K562 (cell line): ENCODE data around the gene TSHZ1. TPM values are rescaled to one million over a fixed set of nuclear protein-coding genes. Genes with fewer than 3 reads are reported as not detected.

ENCODE experiments used
- ATAC-seq: fragments of 200-7000 bp; cut with Tn5 transposase; 3 replicates; pipeline ENCODE4 v1.9.1; 2020; ENCODE audit warnings: moderate library complexity
- BruUV-seq: library from RNA; stranded (reverse); fragments of 400-500 nt; replicated peaks from 2 replicates; lab custom pipeline; 2021; lab: Mats Ljungman, UMichigan
- CTCF ChIA-PET: fragments of 300-600 bp; formaldehyde crosslinking; extraction: SDS; loops from one replicate; lab custom pipeline; 2021; ENCODE audit warnings: low intra/inter-chr PET ratio; lab: Yijun Ruan, JAX
- POLR2A ChIA-PET: fragments of 300-600, 350-650 bp; sonication (Branson Sonifier 250); formaldehyde crosslinking; extraction: SDS; loops from one replicate; lab custom pipeline; 2021; ENCODE audit warnings: antibody characterized with exemption, inconsistent platforms; lab: Yijun Ruan, JAX
- DNase-seq, 4 experiments: peaks; one replicate each; pipeline versions ENCODE4 v3.0.0 to v3.0.0-alpha.2; 2011 to 2018; ENCODE audit warnings: low spot score in 3 of 4, mixed read lengths in 3 of 4; ENCODE audit errors: extremely low read depth in 1 of 4
- FAIRE-seq: peaks from 2 replicates; lab custom pipeline; 2011; peaks lifted over from hg19 to GRCh38; lab: Jason Lieb, UNC
- H2AFZ ChIP-seq: 2 replicates; pipeline ENCODE4 v1.6.0; 2011; ENCODE audit warnings: low read depth, low read length, control low read depth, inconsistent platforms
- H3K27ac ChIP-seq: fragments of 200-600 bp; 3 replicates; pipeline ENCODE4 v1.8.0; 2011; ENCODE audit warnings: low read depth, mild to moderate bottlenecking, control low read depth, inconsistent platforms, low read length, moderate library complexity, mixed read lengths; ENCODE audit errors: extremely low read depth
- H3K27me3 ChIP-seq, 2 experiments: fragments of 300-600 bp in 1 of 2; 2 replicates in 1 of 2; 3 replicates in 1 of 2; pipeline versions ENCODE4 v1.6.0 to v1.8.0; 2011; ENCODE audit warnings: inconsistent platforms in 2 of 2, low read length in 2 of 2, mild to moderate bottlenecking in 1 of 2, mixed read lengths in 1 of 2, moderate library complexity in 1 of 2; ENCODE audit not compliant: control insufficient read depth in 2 of 2, insufficient read depth in 2 of 2
- H3K36me3 ChIP-seq: fragments of 300-600 bp; 3 replicates; pipeline ENCODE4 v1.8.0; 2011; ENCODE audit warnings: mild to moderate bottlenecking, low read length, inconsistent platforms; ENCODE audit not compliant: control insufficient read depth, insufficient read depth
- H3K4me1 ChIP-seq, 2 experiments: fragments of 200-600 bp in 1 of 2; replicated peaks in 1 of 2; 2 replicates in 1 of 2; 3 replicates in 1 of 2; pipeline versions ENCODE4 v1.5.1 to v1.8.0; 2011; ENCODE audit warnings: inconsistent platforms in 2 of 2, low read length in 2 of 2, mild to moderate bottlenecking in 1 of 2, mixed read lengths in 1 of 2, moderate library complexity in 1 of 2; ENCODE audit not compliant: control insufficient read depth in 2 of 2, insufficient read depth in 2 of 2
- H3K4me2 ChIP-seq: 2 replicates; pipeline ENCODE4 v1.6.1; 2011; ENCODE audit warnings: low read length, control low read depth, inconsistent platforms, mixed read lengths; ENCODE audit not compliant: insufficient read depth
- H3K4me3 ChIP-seq: fragments of 200-600 bp; sonication (generic), shearing (Covaris generic); 2 replicates; pipeline ENCODE4 v1.5.1; 2016; ENCODE audit warnings: control low read depth, inconsistent platforms
- H3K79me2 ChIP-seq: fragments of 200-600 bp; 3 replicates; pipeline ENCODE4 v1.8.0; 2011; ENCODE audit warnings: low read length, inconsistent platforms; ENCODE audit not compliant: control insufficient read depth, insufficient read depth
- H3K9ac ChIP-seq, 2 experiments: 2 replicates each; pipeline versions ENCODE4 v1.6.0 to v1.6.1; 2011; ENCODE audit warnings: low read depth in 2 of 2, low read length in 2 of 2, control low read depth in 1 of 2, inconsistent platforms in 1 of 2, mild to moderate bottlenecking in 1 of 2, mixed read lengths in 1 of 2; ENCODE audit not compliant: insufficient read depth in 1 of 2
- H3K9me1 ChIP-seq: one replicate; pipeline ENCODE4 v1.6.0; 2011; ENCODE audit warnings: inconsistent platforms, mild to moderate bottlenecking, low read length, moderate library complexity; ENCODE audit not compliant: control insufficient read depth, insufficient read depth
- H3K9me3 ChIP-seq: replicated peaks from 2 replicates; pipeline ENCODE4 v1.5.1; 2011; ENCODE audit warnings: low read depth, low read length, inconsistent platforms; ENCODE audit not compliant: control insufficient read depth, insufficient read depth
- H4K20me1 ChIP-seq: replicated peaks from 2 replicates; pipeline ENCODE4 v1.6.1; 2011; ENCODE audit warnings: low read length, inconsistent platforms, mixed read lengths; ENCODE audit not compliant: control insufficient read depth, insufficient read depth
- BHLHE40 ChIP-seq: IDR thresholded peaks from 2 replicates; pipeline ENCODE4 v1.6.1; 2011; ENCODE audit warnings: low read length, improper control_type of control experiment
- CBX8 ChIP-seq: fragments of 200-600 bp; sonication (generic); IDR thresholded peaks from 2 replicates; pipeline ENCODE4 v1.6.1; 2012; ENCODE audit warnings: borderline replicate concordance, mixed run types, low read depth, mild to moderate bottlenecking, moderate library complexity, mixed read lengths, low read length, control low read depth, inconsistent platforms; ENCODE audit not compliant: poor library complexity, severe bottlenecking; ENCODE audit errors: extremely low read depth
- DACH1 ChIP-seq: fragments of 450-650 bp; IDR thresholded peaks from 2 replicates; pipeline ENCODE4 v1.6.1; 2018; ENCODE audit not compliant: partially characterized antibody
- E2F3 ChIP-seq: fragments of 250-450 bp; sonication (Bioruptor Pico); IDR thresholded peaks from 2 replicates; pipeline ENCODE4 v1.4.0; 2020; ENCODE audit warnings: mild to moderate bottlenecking
- HDAC8 ChIP-seq: fragments of 450-650 bp; IDR thresholded peaks from 2 replicates; pipeline ENCODE4 v1.6.1; 2016; ENCODE audit warnings: mild to moderate bottlenecking, missing genetic modification characterization, moderate library complexity, missing compliant biosample characterization
- ID3 ChIP-seq, 2 experiments: fragments of 250-450 bp in 1 of 2; fragments of 450-650 bp in 1 of 2; sonication (Bioruptor Pico) in 1 of 2; IDR thresholded peaks; 2 replicates each; pipeline versions ENCODE4 v1.6.1 to v1.8.0; 2016 to 2021; ENCODE audit warnings: mild to moderate bottlenecking in 2 of 2, moderate library complexity in 2 of 2, missing compliant biosample characterization in 1 of 2, missing genetic modification characterization in 1 of 2
- KLF13 ChIP-seq: fragments of 450-650 bp; IDR thresholded peaks from 2 replicates; pipeline ENCODE4 v1.6.1; 2016; ENCODE audit warnings: missing genetic modification characterization, low read depth, mild to moderate bottlenecking, missing compliant biosample characterization, moderate library complexity, borderline replicate concordance
- MAFK ChIP-seq: IDR thresholded peaks from 2 replicates; pipeline ENCODE4 v1.6.1; 2011; ENCODE audit warnings: low read length, improper control_type of control experiment
- RFX1 ChIP-seq: fragments of 450-650 bp; IDR thresholded peaks from 2 replicates; pipeline ENCODE4 v1.6.1; 2016; ENCODE audit warnings: mild to moderate bottlenecking, moderate library complexity
- SIN3A ChIP-seq, 2 experiments: fragments of 150-350 bp in 1 of 2; IDR thresholded peaks; 2 replicates each; pipeline ENCODE4 v1.6.1; 2011 to 2016; ENCODE audit warnings: borderline replicate concordance in 2 of 2, low read depth in 2 of 2, low read length in 2 of 2, mild to moderate bottlenecking in 2 of 2, moderate library complexity in 2 of 2; ENCODE audit not compliant: control insufficient read depth in 1 of 2
- ZNF217 ChIP-seq: sonication (generic); formaldehyde crosslinking; IDR thresholded peaks from 2 replicates; pipeline ENCODE4 v1.8.0; 2022; ENCODE audit warnings: mild to moderate bottlenecking, missing genetic modification reagents
- ZNF354B ChIP-seq: fragments of 250-450 bp; sonication (Bioruptor Pico); IDR thresholded peaks from 2 replicates; pipeline ENCODE4 v1.4.0; 2020
- ZNF398 ChIP-seq: fragments of 250-450 bp; sonication (Bioruptor Pico); IDR thresholded peaks from 2 replicates; pipeline ENCODE4 v1.8.0; 2021; ENCODE audit warnings: moderate library complexity, mild to moderate bottlenecking, inconsistent platforms
- ZNF764 ChIP-seq: fragments of 250-450 bp; sonication (Bioruptor Pico); IDR thresholded peaks from 2 replicates; pipeline ENCODE4 v1.4.0; 2020; ENCODE audit warnings: low read depth, mild to moderate bottlenecking, moderate library complexity
- ZNF785 ChIP-seq: fragments of 250-450 bp; sonication (Bioruptor Pico); IDR thresholded peaks from 2 replicates; pipeline ENCODE4 v1.4.0; 2020; ENCODE audit warnings: mild to moderate bottlenecking
- ZSCAN29 ChIP-seq: fragments of 450-650 bp; IDR thresholded peaks from 2 replicates; pipeline ENCODE4 v1.6.1; 2017
- WGBS: fragments of 100-300 bp; shearing (Covaris generic); methylation state at CpG from one replicate; pipeline ENCODE4 v1.1.6; 2016; ENCODE audit warnings: low coverage, mixed read lengths; ENCODE audit not compliant: insufficient coverage; ENCODE audit errors: missing lambda C conversion rate; 5-methylcytosine and 5-hydroxymethylcytosine counted together
- in situ Hi-C: fragments of 300-500 bp; cut with MboI; formaldehyde crosslinking; loops from 4 replicates; pipeline ENCODE4 v1.15.0; 2018; ENCODE audit warnings: inconsistent platforms, mixed read lengths
- intact Hi-C: fragments of 100-400 bp; cut with micrococcal nuclease; formaldehyde crosslinking; loops from 2 replicates; pipeline ENCODE4 v1.14.2; 2022
- polyA plus RNA-seq, 8 experiments: library from polyadenylated mRNA; depleted of rRNA in 4 of 8; stranded (reverse) in 5 of 8; unstranded in 3 of 8; fragments of >200 nt; fragmentation: Nextera tagmentation in 2 of 8; fragmentation: Illumina TruSeq in 1 of 8; extraction: Ambion mirVana in 2 of 8; extraction: Trizol in 1 of 8; gene quantifications; 2 replicates each; pipeline versions ENCODE4 v1.2.1 to v1.2.3, GENCODE V29; 2011 to 2014; ENCODE audit warnings: inconsistent platforms in 1 of 8, missing spikeins in 1 of 8
- total RNA-seq, 7 experiments: library from RNA; depleted of rRNA in 6 of 7; stranded (reverse); fragments of >200 nt in 6 of 7; fragmentation: Illumina TruSeq in 2 of 7; extraction: Trizol in 2 of 7; gene quantifications; 2 replicates each; pipeline versions ENCODE4 v1.2.1 to v1.2.3, GENCODE V29; 2011 to 2021; ENCODE audit warnings: low replicate concordance in 1 of 7

The TSHZ1 gene
- total and polyA plus RNA-seq, 9 of the 15 experiments (the other 6 are each of a cell fraction or from before 2014, with no cell fraction given) = 1.1 to 7.2 (median 2.7) TPM

GRCh38 chr18:75167137-75167536, 43.5 kb upstream of the TSHZ1 start:
- H3K9ac ChIP-seq = no peak overlapping the region

GRCh38 chr18:75167759-75168618, 42.6 kb upstream of the TSHZ1 start:
- H3K9me1 ChIP-seq = no peaks in the 10 kb centered on the region
- H2AFZ ChIP-seq = no peak overlapping the region
- FAIRE-seq (no peak), DNase-seq (no peak), ATAC-seq (no peak)
- H3K4me3 ChIP-seq = no peak overlapping the region
- ChIA-PET CTCF (no interaction called here), POLR2A (interaction anchor here (0.7 kb wide), 1 partner anchor 33 kb away, joined by 3 read pairs; no protein-coding TSS in a partner anchor)
- no peak overlapping the region for H3K9ac ChIP-seq
- no peaks in the 10 kb centered on the region for H3K9me3 ChIP-seq
- H3K27ac ChIP-seq = no peak overlapping the region
- peaks cover 11 to 62% of the 10 kb centered on the region in 2 experiments; a peak in 4 of 5 replicates for H3K27me3 ChIP-seq
- H3K4me2 ChIP-seq = no peak overlapping the region
- peaks cover 0 to 8% of the 10 kb centered on the region in 2 experiments; a peak in 1 of 5 replicates for H3K4me1 ChIP-seq
- intact Hi-C loops = loop anchor here (10.0 kb wide), 1 partner anchor 307 kb away; no protein-coding TSS in a partner anchor
- H3K79me2 ChIP-seq = no peaks in the 10 kb centered on the region
- WGBS = 0% methylated on average over 16 of the region's 33 CpGs
- no TSS peak for BruUV-seq
- in situ Hi-C loops = no loop called here
- no peaks in the 10 kb centered on the region for H3K36me3 ChIP-seq
- H4K20me1 ChIP-seq = no peaks in the 10 kb centered on the region
- TF ChIP-seq ZNF354B = no peak
- TF ChIP-seq ZNF764 (CRISPR knock-in tag) = no peak
- no peak for TF ChIP-seq RFX1
- TF ChIP-seq ZSCAN29 = no peak
- no peak for TF ChIP-seq DACH1
- TF ChIP-seq ZNF398 (CRISPR knock-in tag) = no peak
- TF ChIP-seq ZNF785 = no peak
- TF ChIP-seq ID3 (CRISPR knock-in tag; IDR thresholded peaks at IDR 0.05) = no peak
- TF ChIP-seq ID3 (tag; IDR thresholded peaks at IDR 0.05) = no peak
- TF ChIP-seq E2F3 = no peak

More at GRCh38 chr18:75167137-75167536, 43.5 kb upstream of the TSHZ1 start:
- Histone ChIP-seq H3K27me3 (peaks cover 14 to 60% of the 10 kb centered on the region in 2 experiments; a peak in 3 of 5 replicates), H3K9me3 (no peaks in the 10 kb centered on the region), H3K36me3 (no peaks in the 10 kb centered on the region), H2AFZ (no peak overlapping the region), H3K4me2 (no peak overlapping the region)
- no peak for DNase-seq
- no peak for TF ChIP-seq KLF13 (tag)
- TF ChIP-seq SIN3A (IDR thresholded peaks at IDR 0.05; ENCODE audit: borderline replicate concordance in 2 of 2, control insufficient read depth in 1 of 2, low read depth in 2 of 2, low read length in 2 of 2) = no peak
- TF ChIP-seq ZNF217 (CRISPR knock-in tag) = no peak
- no peak for TF ChIP-seq CBX8
- TF ChIP-seq MAFK = no peak
- TF ChIP-seq BHLHE40 = no peak
- no peak for TF ChIP-seq HDAC8
- TF ChIP-seq, all 486 proteins: peak for 0
- WGBS = 1% methylated on average over 9 of the region's 10 CpGs
- FAIRE-seq (no peak), ATAC-seq (no peak)
- H3K4me1 ChIP-seq = peaks cover 0 to 8% of the 10 kb centered on the region in 2 experiments; a peak in 1 of 5 replicates
- BruUV-seq = no TSS peak
- no peaks in the 10 kb centered on the region for H3K9me1 ChIP-seq
- ChIA-PET CTCF (no interaction called here), POLR2A (no interaction called here)
- H3K27ac ChIP-seq = no peak overlapping the region
- H4K20me1 ChIP-seq = no peaks in the 10 kb centered on the region
- intact Hi-C loops (loop anchor here (10.0 kb wide), 1 partner anchor 308 kb away; no protein-coding TSS in a partner anchor), in situ Hi-C loops (no loop called here)
- no peaks in the 10 kb centered on the region for H3K79me2 ChIP-seq
- no peak overlapping the region for H3K4me3 ChIP-seq
